Activated CD4-positive, alpha-beta T cell treated with anti-CD3 and anti-CD28 coated beads, Interleukin-2, Interleukin-6, amounts not matched to agents 100 ng/mL and 50 ng/mL, durations not matched to agents 16 hours and 8 hours (primary cell): ENCODE results near the gene CYP27C1.
"Not testable (repeated sequence)": the region's sequence is repeated elsewhere in the genome, so short reads cannot be mapped to it uniquely, and the experiment has no call there.

Experiments
- DNase-seq: peaks from one replicate; pipeline ENCODE4 v3.0.0-alpha.2; 2020

The CYP27C1 gene, protein sequence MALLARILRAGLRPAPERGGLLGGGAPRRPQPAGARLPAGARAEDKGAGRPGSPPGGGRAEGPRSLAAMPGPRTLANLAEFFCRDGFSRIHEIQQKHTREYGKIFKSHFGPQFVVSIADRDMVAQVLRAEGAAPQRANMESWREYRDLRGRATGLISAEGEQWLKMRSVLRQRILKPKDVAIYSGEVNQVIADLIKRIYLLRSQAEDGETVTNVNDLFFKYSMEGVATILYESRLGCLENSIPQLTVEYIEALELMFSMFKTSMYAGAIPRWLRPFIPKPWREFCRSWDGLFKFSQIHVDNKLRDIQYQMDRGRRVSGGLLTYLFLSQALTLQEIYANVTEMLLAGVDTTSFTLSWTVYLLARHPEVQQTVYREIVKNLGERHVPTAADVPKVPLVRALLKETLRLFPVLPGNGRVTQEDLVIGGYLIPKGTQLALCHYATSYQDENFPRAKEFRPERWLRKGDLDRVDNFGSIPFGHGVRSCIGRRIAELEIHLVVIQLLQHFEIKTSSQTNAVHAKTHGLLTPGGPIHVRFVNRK

DNA sequence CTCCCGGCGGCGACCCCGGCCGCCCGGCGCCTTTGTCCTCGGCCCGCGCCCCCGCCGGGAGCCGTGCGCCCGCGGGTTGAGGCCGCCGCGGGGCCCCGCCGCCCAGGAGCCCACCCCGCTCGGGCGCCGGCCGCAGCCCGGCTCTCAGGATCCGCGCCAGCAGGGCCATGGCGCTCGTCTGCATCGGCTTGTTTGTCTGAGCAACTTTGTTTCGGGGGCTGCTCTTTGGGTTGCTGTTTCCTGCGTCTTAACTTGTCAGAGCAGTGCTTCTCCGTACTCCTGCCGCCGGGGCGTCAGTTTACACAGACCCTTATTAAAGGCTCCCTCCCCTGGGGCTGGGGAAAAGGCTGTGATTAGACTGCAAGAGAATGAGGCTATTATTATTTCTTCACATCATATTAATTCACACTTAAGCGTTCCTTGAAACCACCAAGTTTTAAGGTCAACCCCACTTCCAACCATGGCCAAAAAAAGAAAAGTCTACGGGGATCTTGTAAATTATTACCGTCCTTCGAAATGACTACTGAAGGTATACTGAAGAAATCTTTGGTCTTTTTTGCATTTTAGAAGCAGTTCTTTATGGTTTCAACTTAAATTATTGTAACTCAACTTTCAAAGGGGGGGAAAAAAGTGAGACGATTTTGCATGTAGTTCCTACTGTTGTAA lies at the start of gene CYP27C1:
CYP27C1 (minus strand) TSS at position 198 of the 666 bp plus-strand sequence; CDS start at position 169, 29 bp downstream.
- DNase-seq = no peak

DNA sequence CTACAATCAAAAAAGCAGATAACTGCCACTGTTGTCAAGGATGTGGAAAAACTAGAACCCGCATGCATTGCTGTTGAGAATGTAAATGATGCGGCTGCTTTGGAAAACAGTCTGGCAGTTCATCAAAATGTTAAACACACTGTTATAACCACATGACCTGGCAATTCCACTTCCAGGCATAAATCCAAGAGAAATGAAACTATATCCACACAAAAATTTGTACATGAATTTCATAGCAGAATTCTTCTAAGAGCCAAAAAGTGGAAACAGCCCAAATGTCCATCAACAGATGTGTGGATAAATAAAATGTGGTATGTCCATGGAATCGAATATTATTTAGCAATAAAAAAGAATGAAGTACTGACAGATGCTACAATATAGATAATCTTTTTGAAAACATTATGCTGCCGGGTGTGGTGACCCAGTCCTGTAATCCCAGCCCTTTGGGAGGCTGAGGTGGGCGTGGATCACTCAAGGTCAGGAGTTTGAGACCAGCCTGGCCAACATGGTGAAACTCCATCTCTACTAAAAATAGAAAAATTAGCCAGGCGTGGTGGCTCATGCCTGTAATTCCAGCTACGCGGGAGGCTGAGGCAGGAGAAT lies 41.8 kb upstream of the CYP27C1 start:
- DNase-seq = no peak

DNA sequence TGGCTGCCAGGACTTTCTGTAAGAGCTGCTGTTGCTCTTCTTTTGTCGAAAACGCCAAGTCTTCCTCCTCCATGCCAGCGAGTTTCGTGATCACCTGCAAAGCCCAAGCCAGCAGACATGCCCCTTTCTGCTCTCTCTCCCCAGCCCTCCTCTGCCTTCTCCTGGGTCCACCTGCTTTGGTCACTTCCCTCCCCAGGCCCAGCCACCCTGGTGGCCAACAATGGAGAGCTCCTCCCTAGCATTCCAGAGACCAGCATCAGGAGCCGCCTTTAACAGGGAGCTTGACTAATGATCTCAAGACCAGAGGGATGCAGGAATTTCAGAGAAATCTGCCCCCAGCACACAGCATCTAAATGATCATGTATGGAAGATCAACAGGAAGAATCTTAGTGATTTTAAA lies 39.3 kb upstream of the CYP27C1 start:
- no peak for DNase-seq

DNA sequence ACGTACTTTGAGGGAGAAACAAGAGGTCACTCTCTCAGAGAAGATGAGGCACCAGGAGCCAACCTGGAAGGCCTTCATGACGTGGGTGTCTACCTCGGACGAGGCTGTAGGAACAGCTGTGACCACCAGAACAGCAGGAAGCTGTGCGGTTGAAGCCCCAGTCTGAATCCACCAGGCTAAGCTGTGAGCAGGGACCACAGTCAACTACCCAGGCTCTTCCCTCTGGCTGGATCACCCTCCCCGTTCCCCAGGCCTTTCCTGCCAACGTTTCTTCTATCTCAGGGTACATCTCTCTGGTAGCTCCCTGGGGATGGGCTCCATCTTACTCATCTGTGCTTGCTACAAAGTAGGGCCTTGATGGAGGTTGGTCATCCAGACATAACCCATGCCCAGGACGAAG lies 36.8 kb upstream of the CYP27C1 start:
- DNase-seq = no peak

DNA sequence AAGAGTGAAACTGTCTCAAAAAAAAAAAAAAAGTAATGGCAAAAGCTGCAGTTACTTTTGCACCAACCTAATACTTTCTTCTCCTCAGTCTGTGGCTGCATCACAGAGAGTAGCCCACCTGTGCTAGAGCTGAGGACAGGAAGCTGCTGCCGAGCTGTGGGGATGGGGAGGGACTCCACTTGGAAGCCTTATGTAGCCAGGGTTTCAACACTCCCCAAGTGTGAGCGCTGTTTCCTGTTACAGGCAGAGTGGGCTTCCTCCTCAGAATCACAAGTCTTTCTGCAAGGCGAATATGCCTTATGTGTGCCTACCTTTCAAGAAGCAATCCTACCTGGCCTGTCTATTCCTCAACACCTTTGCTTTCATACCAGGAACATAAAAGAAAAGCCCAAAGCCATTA lies 36.3 kb upstream of the CYP27C1 start:
- DNase-seq = no peak

DNA sequence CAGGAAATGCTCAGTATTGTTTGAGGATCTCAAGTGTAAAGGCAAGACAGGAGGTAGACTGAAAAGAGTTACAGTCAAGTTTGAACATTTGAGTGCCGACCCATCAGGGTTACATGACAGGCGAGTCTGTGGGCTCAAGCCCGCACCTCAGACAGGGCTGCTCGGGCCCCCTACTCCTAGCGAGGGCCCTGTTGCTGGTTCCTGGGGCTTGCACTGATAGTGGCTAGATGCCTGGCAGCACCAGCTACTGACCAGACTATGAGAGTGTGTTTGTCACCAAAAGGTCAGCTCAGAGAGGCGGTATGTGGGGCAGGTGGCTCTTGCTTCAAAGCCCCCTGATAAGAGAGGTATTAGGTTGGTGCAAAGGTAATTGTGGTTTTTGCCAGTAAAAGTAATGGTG lies 35.6 kb upstream of the CYP27C1 start:
- no peak for DNase-seq

DNA sequence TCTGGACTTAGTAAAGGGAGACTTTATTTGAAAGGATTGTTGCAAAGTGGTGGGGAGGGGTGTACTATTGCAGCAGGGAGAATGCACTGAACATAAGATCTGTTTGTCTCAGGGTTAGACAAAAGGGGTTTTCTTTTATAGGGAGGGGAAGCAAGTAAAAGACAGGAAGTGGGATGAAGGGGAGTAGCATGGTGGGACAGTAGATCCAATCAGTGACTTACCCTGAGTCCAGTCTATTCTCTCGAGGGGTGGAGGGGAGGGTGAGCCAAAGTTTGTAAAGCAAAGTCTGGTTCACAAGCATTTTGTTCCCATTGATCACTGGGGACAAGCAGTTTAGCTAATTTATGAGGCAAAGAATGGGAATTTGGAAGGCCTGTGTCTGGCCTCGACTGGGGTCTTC lies 35.0 kb upstream of the CYP27C1 start:
- DNase-seq = no peak

DNA sequence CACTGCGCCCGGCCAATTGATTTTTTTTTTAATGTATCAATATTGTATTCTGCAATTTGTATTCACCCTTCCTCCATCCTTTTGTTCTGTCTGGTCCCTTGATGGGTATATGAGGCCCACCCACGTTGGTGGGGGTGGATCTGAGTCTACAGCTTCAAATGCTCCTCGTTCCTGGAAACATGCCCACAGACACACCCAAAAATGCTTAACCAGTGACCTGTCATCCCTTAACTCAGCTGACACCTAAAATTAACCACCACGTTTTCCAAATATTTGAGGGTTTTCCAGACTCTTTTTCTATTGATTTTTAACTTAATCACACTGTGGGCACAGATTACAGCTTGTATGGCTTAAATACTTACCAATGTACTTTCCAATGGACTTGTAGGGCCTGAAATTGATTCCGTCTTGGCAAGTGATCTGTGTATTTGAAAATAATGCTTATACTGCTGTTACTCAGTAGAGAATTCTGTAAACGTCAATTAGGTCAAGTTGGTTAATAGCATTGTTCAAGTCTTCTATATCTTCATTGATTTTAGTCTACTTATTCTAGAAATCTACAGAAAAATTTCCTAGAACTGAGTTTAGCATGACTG lies 34.4 kb upstream of the CYP27C1 start:
- DNase-seq = no peak

DNA sequence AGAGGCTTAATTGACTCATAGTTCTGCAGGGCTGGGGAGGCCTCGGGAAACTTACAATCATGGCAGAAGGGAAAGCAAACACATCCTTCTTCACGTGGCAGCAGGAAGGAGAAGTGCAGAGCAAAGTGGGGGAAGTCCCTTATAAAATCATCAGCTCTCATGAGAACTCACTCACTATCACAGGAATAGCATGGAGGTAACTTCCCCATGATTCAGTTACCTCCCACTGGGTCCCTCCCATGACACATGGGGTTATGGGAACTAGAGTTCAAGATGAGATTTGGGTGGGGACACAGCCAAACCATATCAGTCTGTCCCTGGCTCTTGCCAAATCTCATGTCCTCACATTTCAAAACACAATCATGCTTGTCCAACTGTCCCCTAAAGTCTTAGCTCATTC lies 21.1 kb upstream of the CYP27C1 start:
- not testable (repeated sequence) for DNase-seq

DNA sequence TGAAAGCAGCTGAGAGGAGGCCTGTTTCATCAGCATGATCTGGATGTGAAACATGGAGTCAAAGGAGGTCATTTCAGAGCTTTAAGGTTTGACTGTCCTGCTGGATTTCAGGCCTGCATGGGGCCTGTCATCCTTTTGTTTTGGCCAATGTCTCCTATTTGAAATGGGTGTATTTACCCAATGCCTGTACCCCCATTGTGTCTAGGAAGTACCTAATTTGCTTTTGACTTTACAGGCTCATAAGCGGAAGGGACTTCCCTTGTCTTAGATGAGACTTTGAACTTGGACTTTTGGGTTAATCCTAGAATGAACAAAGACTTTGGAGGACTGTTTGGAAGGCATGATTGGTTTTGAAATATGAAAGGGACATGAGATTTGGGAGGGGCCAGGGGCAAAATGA lies 19.3 kb upstream of the CYP27C1 start:
- DNase-seq = no peak

DNA sequence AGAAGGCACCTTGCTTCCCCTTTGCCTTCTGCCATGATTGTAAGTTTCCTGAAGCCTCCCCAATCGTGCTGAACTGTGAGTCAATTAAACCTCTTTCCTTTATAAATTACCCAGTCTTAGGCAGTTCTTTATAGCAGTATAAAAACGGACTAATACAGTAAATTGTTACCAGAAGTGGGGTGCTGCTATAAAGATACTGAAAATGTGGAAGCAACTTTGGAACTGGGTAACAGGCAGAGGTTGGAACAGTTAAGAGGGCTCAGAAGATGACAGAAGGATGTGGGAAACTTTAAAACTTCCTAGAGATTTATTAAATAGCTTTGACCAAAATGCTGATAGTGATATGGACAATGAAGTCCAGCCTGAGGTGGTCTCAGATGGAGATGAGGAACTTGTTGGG lies 17.7 kb upstream of the CYP27C1 start:
- DNase-seq = not testable (repeated sequence)

DNA sequence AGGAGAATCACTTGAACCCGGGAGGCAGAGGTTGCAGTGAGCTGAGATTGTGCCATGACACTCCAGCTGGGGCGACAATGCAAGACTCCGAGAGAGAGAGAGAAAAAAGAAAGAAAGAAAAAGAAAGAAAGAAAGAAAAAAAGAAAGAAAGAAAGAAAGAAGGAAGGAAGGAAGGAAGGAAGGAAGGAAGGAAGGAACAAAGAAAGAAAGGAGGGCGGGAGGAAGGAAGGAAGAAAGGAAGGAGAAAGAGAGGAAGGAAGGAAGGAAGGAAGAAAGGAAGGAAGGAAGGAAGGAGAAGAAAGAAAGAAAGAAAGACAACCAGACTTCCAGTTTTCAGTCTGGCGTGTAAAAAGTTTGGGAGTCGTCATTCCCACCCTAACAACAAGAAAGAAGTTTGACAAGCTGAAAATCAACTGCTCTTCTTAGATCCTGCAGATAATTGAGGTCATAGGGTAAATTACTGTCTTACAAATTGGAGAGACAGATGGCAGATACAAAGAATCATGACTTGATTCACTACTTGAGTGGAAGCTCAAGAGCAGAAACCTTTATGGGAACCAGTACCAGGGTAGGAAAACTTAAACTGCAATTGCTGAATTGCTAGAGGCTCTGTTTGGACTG lies 15.1 kb upstream of the CYP27C1 start:
- DNase-seq = no peak

DNA sequence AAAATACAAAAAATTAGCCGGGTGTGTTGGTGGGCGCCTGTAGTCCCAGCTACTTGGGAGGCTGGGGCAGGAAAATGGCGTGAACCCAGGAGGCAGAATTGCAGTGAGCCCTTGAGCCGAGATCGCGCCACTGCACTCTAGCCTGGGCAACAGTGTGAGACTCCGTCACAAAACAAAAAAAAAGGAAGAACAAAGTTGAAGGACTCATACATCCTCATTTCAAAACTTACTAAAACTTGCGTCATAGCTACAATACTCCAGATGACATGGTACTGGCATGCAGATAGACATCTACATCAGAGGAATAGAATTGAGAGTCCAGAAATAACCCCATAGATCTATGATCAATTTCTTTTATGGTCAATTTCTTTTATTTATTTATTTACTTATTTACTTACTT lies 13.6 kb upstream of the CYP27C1 start:
- DNase-seq = no peak

DNA sequence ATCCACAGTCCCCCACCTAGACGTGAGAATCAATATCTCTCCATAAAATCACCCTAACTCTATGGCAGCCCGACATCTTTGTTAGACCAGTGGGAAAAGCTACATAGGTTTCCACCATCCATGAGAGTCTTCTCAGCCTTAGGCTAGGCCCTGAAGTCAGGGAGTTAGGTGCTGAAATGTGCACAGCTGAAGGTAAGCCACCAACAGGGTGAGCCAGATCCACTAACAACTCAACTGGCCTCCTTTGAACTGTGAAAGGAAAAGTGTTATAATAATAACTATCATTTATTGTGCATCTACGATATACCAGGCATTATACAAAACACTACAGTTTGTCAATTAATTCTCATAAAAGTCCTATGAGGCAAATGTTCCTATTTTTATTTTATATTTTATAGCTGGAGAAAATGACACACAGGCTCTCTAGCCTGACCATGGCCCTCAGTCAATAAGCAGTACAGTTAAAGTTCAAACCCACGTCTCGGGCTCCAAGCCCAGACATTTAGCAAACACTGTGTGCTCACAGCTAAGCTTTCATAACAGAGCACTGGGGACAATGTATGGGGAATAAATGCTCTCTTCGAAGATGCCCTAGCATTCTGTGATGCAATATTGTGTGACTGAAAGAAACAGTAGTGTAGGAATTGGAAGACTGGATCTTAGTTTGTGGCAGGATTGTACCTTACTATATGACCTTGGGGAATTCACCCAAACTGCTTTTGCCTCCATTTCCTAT lies 11.2 kb upstream of the CYP27C1 start:
- no peak for DNase-seq

DNA sequence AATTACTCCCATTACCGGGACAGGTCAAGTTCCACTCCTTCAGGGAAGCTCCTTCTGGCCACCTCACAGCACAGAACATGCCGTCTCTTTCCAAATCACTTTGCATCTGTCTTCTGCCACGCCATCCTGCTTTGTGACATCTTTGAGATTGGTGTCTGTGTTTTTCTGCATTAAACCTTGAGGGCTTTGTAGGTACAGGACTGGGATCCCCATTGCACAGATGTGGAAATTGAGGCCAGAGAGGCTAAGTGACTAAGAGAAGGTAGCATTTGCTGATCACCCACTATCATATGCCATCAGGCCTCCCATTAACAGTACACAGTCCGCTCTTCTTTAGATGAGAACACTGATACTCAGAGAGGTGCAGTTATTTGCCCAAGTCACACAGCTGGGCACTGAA lies 9.5 kb upstream of the CYP27C1 start:
- DNase-seq = no peak

DNA sequence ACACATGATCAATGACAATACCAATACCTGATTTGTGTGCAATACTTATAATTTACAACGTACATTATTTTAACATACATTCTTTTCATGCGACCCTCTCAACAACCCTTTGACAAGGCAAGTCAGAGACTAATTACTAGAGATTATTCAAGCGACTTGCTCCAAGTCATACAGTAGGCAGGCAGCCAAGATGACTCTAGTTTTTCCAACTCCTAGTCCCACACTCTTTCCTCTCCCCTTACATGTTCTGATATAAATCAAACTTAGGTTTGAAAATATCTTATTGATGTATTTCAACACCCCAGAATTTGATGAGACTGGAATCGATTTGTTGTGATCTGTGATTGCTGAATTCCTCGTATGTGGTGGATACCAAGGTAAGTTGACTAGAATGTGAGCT lies 8.0 kb upstream of the CYP27C1 start:
- no peak for DNase-seq

DNA sequence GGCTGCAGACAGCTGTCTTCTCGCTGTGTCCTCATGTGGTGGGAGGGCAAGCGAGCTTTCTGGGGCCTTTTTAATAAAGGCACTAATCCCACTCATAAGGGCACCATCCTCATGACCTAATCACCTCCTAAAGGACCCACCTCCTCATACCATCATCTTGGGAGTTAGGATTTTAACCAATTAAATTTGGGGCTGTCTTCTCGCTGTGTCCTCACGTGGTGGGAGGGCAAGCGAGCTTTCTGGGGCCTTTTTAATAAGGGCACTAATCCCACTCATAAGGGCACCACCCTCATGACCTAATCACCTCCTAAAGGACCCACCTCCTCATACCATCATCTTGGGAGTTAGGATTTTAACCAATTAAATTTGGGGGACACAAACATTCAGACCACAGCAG lies 7.2 kb upstream of the CYP27C1 start:
- not testable (repeated sequence) for DNase-seq

DNA sequence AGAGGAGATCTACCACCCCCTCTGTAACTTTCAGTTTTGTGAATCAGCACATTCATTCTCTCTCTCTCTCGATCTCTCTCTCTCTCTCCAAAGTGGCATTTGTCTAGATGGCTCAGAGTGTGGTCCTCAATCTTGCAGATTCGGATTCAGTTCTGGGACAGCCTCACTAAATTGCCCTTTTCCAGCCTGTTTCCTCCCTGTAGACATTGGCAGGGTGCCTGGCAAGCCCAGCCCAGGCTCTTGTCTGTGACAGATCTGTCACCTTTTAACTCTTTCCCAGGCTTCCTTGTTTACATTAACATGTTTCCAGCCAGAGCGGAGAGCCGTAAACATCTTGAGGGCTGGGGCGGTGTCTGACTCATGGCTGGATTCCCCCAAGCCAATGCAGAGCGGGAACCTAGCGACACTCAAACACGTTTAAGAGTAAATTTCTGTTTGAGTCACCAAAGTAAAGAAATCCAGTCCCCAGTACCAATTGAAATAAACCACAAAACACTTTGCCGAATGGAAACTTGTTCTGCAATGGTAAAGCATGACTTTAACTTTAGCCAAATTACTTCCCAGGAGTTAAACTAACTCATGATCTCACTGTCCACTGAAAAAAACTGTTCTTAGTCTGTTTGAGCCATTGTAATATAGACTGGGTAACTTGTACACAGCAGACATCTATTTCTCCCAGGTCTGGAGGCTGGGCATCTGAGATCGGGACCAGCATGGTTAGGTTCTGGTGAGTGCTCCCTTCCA lies 6.6 kb upstream of the CYP27C1 start:
- peak; percentile 84 for DNase-seq

DNA sequence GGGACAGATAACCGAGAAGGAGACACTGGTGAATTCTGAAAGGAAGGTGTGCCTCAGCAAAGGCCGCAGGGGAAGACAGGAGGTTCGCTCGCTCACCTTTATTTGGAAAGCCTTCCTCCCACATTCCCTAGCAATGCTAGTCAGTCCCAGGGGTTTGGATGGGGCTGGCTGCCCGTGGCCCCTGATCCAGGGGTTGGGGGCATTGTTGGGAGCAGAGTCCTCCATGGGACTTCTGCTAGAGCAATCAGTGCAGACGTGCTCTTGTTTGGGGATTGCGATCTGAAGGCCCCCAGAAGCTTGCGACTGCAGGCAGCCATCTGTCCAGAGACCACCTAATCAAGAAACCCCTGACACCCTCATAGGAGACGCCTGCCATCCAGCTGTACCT lies 6.0 kb upstream of the CYP27C1 start:
- DNase-seq = no peak

DNA sequence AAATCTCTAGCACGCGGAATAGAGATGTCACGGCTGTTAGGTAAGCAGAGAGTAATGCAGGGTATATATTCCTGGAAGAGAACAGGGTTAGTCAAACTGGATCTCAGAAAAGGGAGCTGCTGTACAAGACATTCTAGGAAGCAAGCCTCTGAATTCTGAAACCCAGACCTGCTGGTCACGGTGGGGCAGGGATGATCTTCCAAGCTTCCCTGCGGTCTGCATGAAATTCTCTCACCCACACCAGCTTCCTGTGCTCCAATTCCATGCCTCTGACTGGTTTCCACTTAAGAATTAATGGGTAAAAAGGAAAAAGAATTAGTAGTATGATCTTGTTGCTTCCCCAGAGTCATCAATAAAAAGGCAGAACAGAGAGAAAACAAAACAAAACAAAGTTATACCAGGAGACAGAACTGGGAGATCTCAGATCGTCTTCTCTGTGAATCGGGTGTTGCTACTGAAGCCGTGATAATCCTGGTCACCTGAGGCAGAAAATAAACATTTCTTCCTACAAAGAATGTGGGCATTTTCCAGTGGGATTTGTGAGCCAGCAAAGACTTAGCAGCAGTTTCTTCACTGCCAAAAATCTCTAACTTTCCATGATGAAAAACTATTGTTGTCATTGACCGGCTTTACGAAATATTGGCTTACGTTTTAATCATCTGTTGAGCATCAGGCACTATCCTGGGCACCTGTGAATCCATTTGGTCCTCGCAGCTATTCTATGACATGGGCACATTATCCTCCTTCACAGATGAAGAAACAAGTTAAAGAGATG lies 5.3 kb upstream of the CYP27C1 start:
- no peak for DNase-seq

DNA sequence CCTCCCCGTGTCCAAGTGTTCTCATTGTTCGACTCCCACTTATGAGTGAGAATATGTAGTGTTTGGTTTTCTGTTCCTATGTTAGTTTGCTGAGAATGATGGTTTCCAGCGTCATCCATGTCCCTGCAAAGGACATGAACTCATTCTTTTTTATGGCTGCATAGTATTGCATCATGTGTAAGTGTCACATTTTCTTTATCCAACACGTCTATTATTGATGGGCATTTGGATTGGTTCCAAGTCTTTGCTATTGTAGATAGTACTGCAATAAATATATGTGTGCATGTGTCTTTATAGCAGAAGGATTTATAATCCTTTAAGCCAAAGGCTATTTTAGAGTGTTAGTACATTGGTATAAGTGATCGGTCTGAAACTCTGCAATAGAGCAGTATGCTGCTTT lies 4.0 kb upstream of the CYP27C1 start:
- DNase-seq = not testable (repeated sequence)
